ENCODE data around the gene SLC13A5. TPM values are rescaled to one million over a fixed set of nuclear protein-coding genes. Genes with fewer than 3 reads are reported as not detected.

Gene SLC13A5
- total and polyA plus RNA-seq, 4 donors: 0.10 to 0.36 TPM; not detected in 2

- H3K27me3 ChIP-seq (ENCODE audit: control insufficient read depth in 1 of 2, insufficient read depth in 2 of 2, low read length in 1 of 2): no peaks in the 10 kb centered on the region
- peaks cover 2 to 4% of the 10 kb centered on the region in 2 donors for H3K36me3 ChIP-seq (ENCODE audit: control insufficient read depth in 1 of 2, insufficient read depth in 2 of 2, low read length in 1 of 2)
- H3K9me3 ChIP-seq (ENCODE audit: control insufficient read depth, low read length): no peaks in the 10 kb centered on the region
- DNase-seq (no peak), ATAC-seq (ENCODE audit: low FRiP score) (no peak)
- no peak overlapping the region for H3K27ac ChIP-seq (ENCODE audit: low read depth in 1 of 2, low read length in 2 of 2)
- H3K4me1 ChIP-seq (ENCODE audit: control insufficient read depth in 1 of 2, insufficient read depth in 2 of 2, low read length in 2 of 2): no peaks in the 10 kb centered on the region
- no peak overlapping the region for H3K4me3 ChIP-seq (ENCODE audit: low read length in 2 of 2)
- intact Hi-C loops (cut with DNase I): no loop called here
- 79 to 92% methylated on average over 5 of the region's 5 CpGs for WGBS, 2 donors
Observed at GRCh38 chr17:6643451-6644125, 69.6 kb downstream of the SLC13A5 start.

- no peak overlapping the region for H3K4me3 ChIP-seq (ENCODE audit: low read length in 2 of 2)
- intact Hi-C loops (cut with DNase I): no loop called here
- 72 to 76% methylated on average over 2 of the region's 2 CpGs for WGBS, 2 donors
- H3K27me3 ChIP-seq (ENCODE audit: control insufficient read depth in 1 of 2, insufficient read depth in 2 of 2, low read length in 1 of 2): no peaks in the 10 kb centered on the region
- DNase-seq (no peak), ATAC-seq (ENCODE audit: low FRiP score) (no peak)
- no peak overlapping the region for H3K27ac ChIP-seq (ENCODE audit: low read depth in 1 of 2, low read length in 2 of 2)
- no peaks in the 10 kb centered on the region for H3K4me1 ChIP-seq (ENCODE audit: control insufficient read depth in 1 of 2, insufficient read depth in 2 of 2, low read length in 2 of 2)
- H3K9me3 ChIP-seq (ENCODE audit: control insufficient read depth, low read length): no peaks in the 10 kb centered on the region
- peaks cover 0 to 4% of the 10 kb centered on the region in 2 donors for H3K36me3 ChIP-seq (ENCODE audit: control insufficient read depth in 1 of 2, insufficient read depth in 2 of 2, low read length in 1 of 2)
Observed at GRCh38 chr17:6642592-6642991, 70.6 kb downstream of the SLC13A5 start.

GRCh38 chr17:6641247-6641863 is 71.8 kb downstream of the SLC13A5 start:
- no peak for ATAC-seq (ENCODE audit: low FRiP score)
- peak overlapping the region; percentile 19 to 63 for H3K4me3 ChIP-seq (ENCODE audit: low read length in 2 of 2)
- H3K4me1 ChIP-seq (ENCODE audit: control insufficient read depth in 1 of 2, insufficient read depth in 2 of 2, low read length in 2 of 2): no peaks in the 10 kb centered on the region
- H3K27ac ChIP-seq (ENCODE audit: low read depth in 1 of 2, low read length in 2 of 2): peak overlapping the region in 1 of 2 donors; percentile 34
- no peaks in the 10 kb centered on the region for H3K27me3 ChIP-seq (ENCODE audit: control insufficient read depth in 1 of 2, insufficient read depth in 2 of 2, low read length in 1 of 2)
- intact Hi-C loops (cut with DNase I): no loop called here
- DNase-seq: no peak
- no peaks in the 10 kb centered on the region for H3K9me3 ChIP-seq (ENCODE audit: control insufficient read depth, low read length)
- H3K36me3 ChIP-seq (ENCODE audit: control insufficient read depth in 1 of 2, insufficient read depth in 2 of 2, low read length in 1 of 2): no peaks in the 10 kb centered on the region
- 2 to 3% methylated on average over 20 of the region's 20 CpGs for WGBS, 2 donors

- Histone ChIP-seq H3K36me3 (ENCODE audit: control insufficient read depth in 1 of 2, insufficient read depth in 2 of 2, low read length in 1 of 2) (no peaks in the 10 kb centered on the region), H3K27ac (ENCODE audit: low read depth in 1 of 2, low read length in 2 of 2) (peak within 1 kb of the TSS in 1 of 2 donors; percentile 34), H3K9me3 (ENCODE audit: control insufficient read depth, low read length) (no peaks in the 10 kb centered on the region), H3K27me3 (ENCODE audit: control insufficient read depth in 1 of 2, insufficient read depth in 2 of 2, low read length in 1 of 2) (no peaks in the 10 kb centered on the region), H3K4me1 (ENCODE audit: control insufficient read depth in 1 of 2, insufficient read depth in 2 of 2, low read length in 2 of 2) (no peaks in the 10 kb centered on the region), H3K4me3 (ENCODE audit: low read length in 2 of 2) (peak within 1 kb of the TSS; percentile 60 to 63)
- peak; percentile 96 to 99 for DNase-seq
- peak; percentile 97 for ATAC-seq (ENCODE audit: low FRiP score)
- 1% methylated on average over 52 of the region's 52 CpGs for WGBS, 2 donors
- intact Hi-C loops (cut with DNase I): no loop called here
Observed at GRCh38 chr17:6640536-6641246, 72.5 kb downstream of the SLC13A5 start, which contains the start of the genes KIAA0753 and TXNDC17. KIAA0753 (minus strand) TSS chr17:6640711; CDS start chr17:6635103, 5,608 bp downstream. TXNDC17 (plus strand) TSS chr17:6641060; CDS start chr17:6641083, 23 bp downstream.

GRCh38 chr17:6639586-6640535 is 73.3 kb downstream of the SLC13A5 start:
- H3K4me3 ChIP-seq (ENCODE audit: low read length in 2 of 2): peak overlapping the region; percentile 60 to 63
- DNase-seq: peak; percentile 63 to 78
- no peaks in the 10 kb centered on the region for H3K9me3 ChIP-seq (ENCODE audit: control insufficient read depth, low read length)
- peak; percentile 65 for ATAC-seq (ENCODE audit: low FRiP score)
- no peaks in the 10 kb centered on the region for H3K36me3 ChIP-seq (ENCODE audit: control insufficient read depth in 1 of 2, insufficient read depth in 2 of 2, low read length in 1 of 2)
- WGBS, 2 donors: 1 to 2% methylated on average over 65 to 67 of the region's 67 CpGs
- H3K4me1 ChIP-seq (ENCODE audit: control insufficient read depth in 1 of 2, insufficient read depth in 2 of 2, low read length in 2 of 2): no peaks in the 10 kb centered on the region
- intact Hi-C loops (cut with DNase I): loop anchor here in 1 of 2 donors (10.0 kb wide), 1 partner anchor 165 kb away; no protein-coding TSS in a partner anchor
- no peak overlapping the region for H3K27ac ChIP-seq (ENCODE audit: low read depth in 1 of 2, low read length in 2 of 2)
- H3K27me3 ChIP-seq (ENCODE audit: control insufficient read depth in 1 of 2, insufficient read depth in 2 of 2, low read length in 1 of 2): no peaks in the 10 kb centered on the region

- Histone ChIP-seq H3K4me1 (ENCODE audit: control insufficient read depth in 1 of 2, insufficient read depth in 2 of 2, low read length in 2 of 2) (no peaks in the 10 kb centered on the region), H3K9me3 (ENCODE audit: control insufficient read depth, low read length) (no peaks in the 10 kb centered on the region), H3K36me3 (ENCODE audit: control insufficient read depth in 1 of 2, insufficient read depth in 2 of 2, low read length in 1 of 2) (no peaks in the 10 kb centered on the region), H3K4me3 (ENCODE audit: low read length in 2 of 2) (peak overlapping the region in 1 of 2 donors; percentile 63), H3K27ac (ENCODE audit: low read depth in 1 of 2, low read length in 2 of 2) (no peak overlapping the region), H3K27me3 (ENCODE audit: control insufficient read depth in 1 of 2, insufficient read depth in 2 of 2, low read length in 1 of 2) (no peaks in the 10 kb centered on the region)
- DNase-seq (no peak), ATAC-seq (ENCODE audit: low FRiP score) (no peak)
- WGBS, 2 donors: 46 to 52% methylated on average over 14 to 15 of the region's 15 CpGs
- intact Hi-C loops (cut with DNase I): loop anchor here in 1 of 2 donors (10.0 kb wide), 1 partner anchor 164 kb away; no protein-coding TSS in a partner anchor
Observed at GRCh38 chr17:6639014-6639585, 74.1 kb downstream of the SLC13A5 start.

GRCh38 chr17:6638046-6638908 is 74.9 kb downstream of the SLC13A5 start:
- no peak overlapping the region for H3K4me3 ChIP-seq (ENCODE audit: low read length in 2 of 2)
- 82 to 85% methylated on average over 24 of the region's 24 CpGs for WGBS, 2 donors

More at GRCh38 chr17:6638046-6638908, 74.9 kb downstream of the SLC13A5 start:
- no peaks in the 10 kb centered on the region for H3K4me1 ChIP-seq (ENCODE audit: control insufficient read depth in 1 of 2, insufficient read depth in 2 of 2, low read length in 2 of 2)
- peak in 1 of 2 donors; percentile 43 for DNase-seq
- ATAC-seq (ENCODE audit: low FRiP score): no peak
- H3K9me3 ChIP-seq (ENCODE audit: control insufficient read depth, low read length): no peaks in the 10 kb centered on the region
- H3K27me3 ChIP-seq (ENCODE audit: control insufficient read depth in 1 of 2, insufficient read depth in 2 of 2, low read length in 1 of 2): no peaks in the 10 kb centered on the region
- H3K36me3 ChIP-seq (ENCODE audit: control insufficient read depth in 1 of 2, insufficient read depth in 2 of 2, low read length in 1 of 2): no peaks in the 10 kb centered on the region
- H3K27ac ChIP-seq (ENCODE audit: low read depth in 1 of 2, low read length in 2 of 2): no peak overlapping the region
- intact Hi-C loops (cut with DNase I): loop anchor here in 1 of 2 donors (10.0 kb wide), 1 partner anchor 163 kb away; no protein-coding TSS in a partner anchor
